ENCODE measurements around the gene IRX5.

The IRX5 gene

DNA sequence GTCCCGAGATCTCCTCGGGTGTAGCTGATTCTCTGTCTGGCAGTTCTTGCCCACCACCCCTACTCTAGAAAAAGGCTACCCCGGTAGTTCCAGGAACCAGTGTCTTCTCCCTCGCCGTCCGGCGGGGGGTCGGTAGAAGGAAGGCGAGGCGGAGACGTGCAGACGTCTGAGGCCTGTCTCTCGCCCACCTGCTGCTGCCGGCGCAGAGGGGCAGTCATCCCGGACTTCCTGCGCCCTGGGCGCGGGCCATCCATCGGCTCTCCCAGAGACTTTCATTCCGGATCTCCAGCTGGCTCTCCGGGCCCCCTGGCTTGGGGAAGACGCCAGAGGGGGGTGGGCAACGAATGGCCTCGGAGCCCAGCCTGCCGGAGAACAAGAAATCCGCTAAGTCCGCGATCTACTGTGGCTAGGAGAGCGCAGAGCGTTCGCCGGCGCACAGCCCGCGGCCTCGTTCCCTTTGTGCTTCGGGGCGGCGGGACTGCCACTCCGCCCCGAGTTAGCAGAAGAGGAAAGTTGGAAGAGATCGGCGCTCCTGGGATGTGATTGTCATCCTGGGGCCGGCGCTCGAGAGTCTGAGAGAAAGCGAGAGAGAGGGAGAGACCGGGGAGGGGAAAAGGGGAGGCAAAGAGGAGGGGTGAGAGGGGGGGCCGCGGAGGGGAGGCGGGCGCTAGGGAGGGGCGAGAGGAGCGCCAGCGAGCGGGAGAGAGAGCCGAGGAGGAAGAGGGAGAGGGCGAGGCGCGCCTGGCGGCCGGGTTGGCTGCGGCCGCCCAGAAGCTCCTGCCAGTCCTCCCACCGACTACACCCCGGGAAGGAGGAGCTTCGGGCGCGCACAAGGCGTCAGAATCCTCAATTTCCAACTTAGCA, at the start of gene IRX5:
Gene IRX5, plus strand, starts transcription at position 861 of the 864 bp plus-strand sequence. CDS start 334 bp downstream, outside the sequence.
- DNase-seq (ENCODE audit: low read depth), result peak; percentile 81

DNA sequence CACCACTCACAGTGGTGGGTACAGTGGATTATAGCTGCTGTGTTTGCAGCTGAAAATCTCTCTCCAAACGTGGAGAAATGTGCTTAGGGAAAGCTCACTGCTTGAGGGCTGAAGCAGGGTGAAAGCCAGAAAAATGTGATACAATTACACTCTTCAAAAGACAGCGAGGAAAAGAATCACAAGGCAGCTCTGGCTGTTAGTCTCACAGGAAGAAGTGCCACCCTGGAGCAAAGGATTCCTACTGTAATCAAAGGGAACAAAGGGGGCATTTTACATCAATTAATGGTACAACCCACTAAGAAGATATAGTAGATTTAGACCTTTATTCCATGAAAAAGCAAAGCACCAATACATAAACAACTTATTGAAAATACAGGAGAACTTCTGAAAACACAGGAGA, 48.1 kb upstream of the IRX5 start:
- DNase-seq (ENCODE audit: low read depth), result no peak

DNA sequence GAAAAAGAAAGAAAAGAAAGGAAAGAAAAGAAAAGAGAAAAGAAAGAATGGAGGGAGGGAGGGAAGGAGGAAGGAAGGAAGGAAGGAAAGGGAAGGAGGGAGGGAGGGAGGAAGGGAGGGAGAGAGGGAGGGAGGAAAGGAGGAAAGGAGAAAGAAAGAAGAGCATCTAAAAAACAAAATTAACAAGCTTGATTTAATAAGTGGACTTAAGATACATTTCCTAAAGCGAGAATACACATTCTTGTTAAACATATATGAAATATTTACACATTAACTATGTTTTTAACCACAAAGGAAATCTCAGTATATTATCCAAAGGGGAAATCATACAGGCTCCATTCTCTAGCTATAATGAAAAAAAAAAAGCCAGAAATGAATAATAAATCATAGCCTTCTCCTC, 47.3 kb upstream of the IRX5 start:
- DNase-seq (ENCODE audit: low read depth), result no peak

DNA sequence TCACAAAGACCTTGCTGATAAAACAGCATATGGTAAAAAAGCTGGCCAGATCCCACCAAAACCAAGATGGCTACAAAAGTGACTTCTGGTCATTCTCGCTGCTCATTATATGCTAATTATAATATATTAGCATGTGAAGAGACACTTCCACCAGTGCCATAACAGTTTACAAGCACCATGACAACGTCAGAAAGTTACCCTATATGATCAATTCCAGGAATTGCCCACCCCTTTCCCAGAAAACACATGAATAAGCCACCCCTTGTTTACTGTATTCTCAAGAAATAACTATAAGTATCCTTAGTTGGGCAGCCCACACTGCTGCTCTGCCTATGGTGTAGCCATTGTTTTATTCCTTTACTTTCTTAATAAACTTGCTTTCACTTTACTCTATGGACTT, 44.6 kb upstream of the IRX5 start:
- DNase-seq (ENCODE audit: low read depth), result no peak

DNA sequence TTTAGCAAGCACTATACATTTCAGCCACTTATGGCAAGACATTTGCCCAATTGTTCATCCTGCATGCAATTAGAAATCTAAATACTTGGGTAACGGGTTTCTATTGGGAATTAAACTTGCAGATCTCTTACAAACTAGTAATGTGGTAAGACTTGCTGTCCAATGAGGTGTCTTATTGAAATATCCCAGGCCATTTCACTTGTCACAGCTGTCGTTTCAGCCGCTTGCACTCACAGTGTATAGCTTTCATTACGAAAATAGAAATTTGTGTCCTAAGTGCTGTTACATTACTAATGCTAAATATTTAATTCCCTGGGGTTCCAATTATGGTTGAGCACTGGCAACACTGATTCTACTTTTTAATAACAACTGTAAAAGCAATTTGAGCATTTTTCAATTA, 40.3 kb upstream of the IRX5 start:
- DNase-seq (ENCODE audit: low read depth), result no peak

DNA sequence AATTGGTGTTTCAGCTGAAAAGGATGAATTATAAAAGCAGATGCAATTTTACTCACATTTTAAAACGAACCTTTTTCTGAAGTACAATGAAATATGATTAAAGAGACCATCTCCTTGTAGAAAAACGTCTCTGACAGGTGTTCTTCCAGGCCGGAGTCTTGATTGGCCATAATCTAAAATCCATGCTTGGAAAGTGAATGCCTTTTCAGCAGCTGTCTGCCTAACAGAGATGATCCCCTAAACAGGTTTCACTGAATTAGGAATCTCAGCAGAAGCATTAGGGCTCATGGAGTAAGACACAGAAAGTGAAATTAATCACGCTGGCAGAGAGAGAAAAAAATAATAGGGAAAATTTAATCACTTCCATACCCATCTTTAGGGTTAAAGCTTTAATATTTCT, 39.3 kb upstream of the IRX5 start:
- DNase-seq (ENCODE audit: low read depth), result no peak

DNA sequence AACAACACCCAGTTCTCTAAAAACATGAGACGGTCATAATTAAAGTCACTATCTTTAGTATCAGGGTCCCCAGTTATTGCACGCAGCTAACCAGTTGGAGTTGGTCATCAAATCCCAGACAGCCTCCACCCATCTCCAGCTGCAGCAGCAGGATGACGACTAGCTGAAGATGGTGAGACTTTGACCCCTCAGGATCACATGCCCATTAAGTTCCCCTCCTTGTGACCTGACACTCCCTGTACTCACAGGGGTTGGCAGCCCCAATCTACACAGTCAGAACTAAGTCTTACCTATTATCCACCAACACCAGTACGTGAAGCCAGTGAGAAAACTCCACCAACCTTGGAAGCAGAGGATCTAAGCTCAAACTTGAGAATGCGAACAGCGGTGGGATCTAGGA, 37.7 kb upstream of the IRX5 start:
- DNase-seq (ENCODE audit: low read depth), result no peak

DNA sequence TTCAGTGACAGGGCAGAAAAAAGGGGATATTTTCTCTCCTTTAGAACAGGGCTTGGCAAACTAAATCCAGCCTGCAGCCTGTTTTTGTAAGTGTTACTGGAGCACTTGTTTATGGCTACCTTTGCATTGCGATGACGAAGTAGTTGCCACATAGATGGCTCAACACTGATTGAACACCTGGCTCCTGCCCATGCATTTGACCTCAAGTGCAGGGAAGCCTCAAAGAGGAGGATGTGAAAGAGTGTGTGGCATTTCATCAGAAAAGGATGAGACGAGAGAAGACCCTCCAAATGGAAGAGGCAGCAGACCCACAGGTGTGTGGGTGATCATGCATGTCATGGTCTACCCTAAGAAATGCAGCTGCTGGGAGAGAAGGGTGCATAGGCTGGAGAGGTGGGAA, 32.7 kb upstream of the IRX5 start:
- no peak for DNase-seq (ENCODE audit: low read depth)

DNA sequence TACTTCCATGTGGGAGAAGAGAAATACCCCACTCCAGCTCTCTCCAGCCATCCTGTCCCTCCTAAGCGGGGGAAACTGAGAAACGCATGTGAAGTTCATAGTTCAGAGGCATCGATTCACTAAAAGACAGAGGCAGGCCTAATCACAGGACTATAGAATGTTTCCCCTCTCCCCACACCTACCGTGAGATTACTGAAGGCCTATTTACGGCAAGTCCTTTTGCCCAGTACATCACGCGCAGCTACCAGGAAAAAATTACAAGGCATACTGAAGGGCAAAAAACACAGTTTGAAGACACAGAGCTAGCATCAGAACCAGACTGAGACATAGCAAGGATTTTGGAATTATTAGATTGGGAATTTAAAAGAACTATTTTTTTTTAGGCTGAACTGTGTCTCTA, 29.1 kb upstream of the IRX5 start:
- no peak for DNase-seq (ENCODE audit: low read depth)

DNA sequence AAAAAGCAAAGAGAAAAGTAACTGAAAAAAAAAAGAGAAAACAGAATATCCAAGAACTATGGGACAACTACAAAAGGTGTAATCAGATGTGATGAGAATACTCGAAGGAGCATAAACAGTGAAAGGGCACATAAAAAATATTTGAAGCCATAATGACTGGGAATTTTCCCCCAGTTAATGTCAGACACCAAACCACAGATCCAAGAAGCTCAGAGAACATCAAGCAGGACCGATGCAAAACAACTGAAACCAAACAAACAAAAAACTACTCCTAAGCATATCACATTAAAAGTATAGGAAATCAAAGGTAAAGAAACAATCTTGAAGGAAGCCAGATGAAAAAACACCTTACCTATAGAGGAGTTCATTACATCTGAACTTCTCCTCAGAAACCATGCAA, 27.6 kb upstream of the IRX5 start:
- no peak for DNase-seq (ENCODE audit: low read depth)

DNA sequence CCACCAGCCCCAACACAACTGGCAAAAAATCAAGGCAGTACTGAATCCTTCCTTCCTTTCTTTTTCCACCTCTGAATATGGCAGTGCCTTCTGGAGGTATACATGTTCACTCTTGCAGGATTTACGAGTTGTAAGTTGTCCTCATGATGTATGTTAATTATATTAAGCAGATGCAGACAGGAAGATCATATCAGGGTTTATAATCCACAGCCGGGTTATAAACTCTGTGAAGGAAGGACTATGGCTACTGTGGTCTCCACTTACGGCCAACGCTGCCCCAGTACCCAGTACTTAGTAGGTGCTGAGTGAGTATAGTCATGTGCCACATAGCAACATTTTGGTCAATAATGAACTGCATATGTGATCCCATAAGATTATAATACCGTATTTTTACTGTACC, 19.6 kb upstream of the IRX5 start:
- DNase-seq (ENCODE audit: low read depth), result no peak

DNA sequence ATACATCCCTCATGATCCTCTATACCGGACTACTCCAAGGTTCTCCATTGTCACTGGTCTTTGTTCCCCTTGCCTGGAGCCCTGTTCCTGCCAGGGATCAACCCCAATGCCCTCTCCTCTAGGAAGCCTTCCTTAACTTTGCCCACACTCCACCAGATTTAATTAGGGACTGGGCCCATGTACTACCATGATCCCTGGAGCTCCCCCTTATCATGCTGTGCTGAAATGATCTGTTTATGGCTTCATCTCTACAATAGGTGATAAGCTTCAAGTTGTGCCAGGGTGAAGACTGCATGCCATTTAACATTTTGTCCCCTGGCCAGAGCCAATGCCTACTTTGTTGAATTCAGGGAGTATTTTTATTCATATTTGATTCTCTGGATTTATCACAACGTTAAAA, 17.9 kb upstream of the IRX5 start:
- no peak for DNase-seq (ENCODE audit: low read depth)

DNA sequence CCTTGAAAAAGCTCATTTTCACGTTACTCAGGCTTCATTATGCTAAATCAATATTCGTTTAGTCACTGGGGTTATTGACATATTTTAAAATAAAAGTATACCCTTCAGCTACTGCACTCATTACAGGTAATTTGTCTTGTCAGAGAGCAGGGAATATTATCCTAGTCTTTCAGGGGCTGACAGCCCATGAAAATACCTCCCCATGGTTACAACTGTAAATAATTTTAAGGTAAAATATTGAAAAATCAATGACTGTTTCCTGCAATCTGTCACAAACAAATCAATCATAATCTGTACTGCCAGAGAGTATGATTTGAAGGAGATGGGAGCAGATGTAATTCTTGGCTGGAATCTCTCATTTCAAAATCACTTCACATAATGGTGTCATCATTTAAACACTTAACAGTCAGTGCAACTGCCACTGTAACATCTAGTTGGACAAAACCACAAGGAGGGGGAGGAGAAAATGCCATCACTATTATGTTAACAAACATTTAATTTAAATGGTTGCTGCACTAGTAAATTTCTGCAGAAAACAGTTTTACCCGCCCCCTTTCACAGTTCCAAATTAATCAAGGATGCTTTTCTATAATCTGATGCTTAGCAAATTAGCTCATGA, 9.3 kb upstream of the IRX5 start:
- no peak for DNase-seq (ENCODE audit: low read depth)

DNA sequence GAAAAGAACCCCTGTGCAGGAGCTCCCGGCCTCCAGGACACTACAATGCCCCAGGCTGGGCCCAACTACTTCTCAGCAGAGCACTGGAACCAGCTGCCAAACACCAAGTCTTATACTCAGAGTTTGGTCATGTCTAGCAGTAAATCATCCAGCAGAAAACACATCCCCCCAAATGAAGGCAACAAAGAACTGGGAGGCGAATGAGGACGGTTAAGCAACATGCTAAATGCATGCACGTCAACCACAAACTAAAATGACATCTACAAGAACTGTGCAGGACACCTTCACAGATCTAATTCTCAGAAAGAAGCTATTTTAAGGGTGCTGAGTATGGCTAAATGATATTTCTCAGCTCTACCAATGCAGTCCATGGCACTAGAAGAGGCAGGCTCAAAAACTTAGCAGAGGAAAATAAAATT, 7.6 kb upstream of the IRX5 start:
- DNase-seq (ENCODE audit: low read depth), result no peak

DNA sequence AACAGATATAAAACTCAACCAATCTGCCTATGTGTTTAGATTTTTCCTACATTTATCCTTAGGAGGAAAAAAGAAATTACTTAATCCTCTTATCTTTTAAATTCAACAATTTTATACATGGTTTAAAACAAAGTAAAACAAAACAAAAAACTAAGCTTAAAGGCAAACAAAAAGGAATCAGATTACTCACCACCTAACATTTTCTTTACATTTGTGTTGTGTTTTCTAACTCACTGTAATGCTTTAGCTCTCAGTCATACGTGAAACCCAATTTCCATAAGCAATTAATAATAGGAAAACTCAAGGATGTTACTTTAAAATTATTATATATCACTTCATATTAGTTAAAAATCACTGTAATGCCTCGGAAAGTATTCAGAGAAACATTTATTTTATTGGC, 6.7 kb upstream of the IRX5 start:
- DNase-seq (ENCODE audit: low read depth), result no peak

DNA sequence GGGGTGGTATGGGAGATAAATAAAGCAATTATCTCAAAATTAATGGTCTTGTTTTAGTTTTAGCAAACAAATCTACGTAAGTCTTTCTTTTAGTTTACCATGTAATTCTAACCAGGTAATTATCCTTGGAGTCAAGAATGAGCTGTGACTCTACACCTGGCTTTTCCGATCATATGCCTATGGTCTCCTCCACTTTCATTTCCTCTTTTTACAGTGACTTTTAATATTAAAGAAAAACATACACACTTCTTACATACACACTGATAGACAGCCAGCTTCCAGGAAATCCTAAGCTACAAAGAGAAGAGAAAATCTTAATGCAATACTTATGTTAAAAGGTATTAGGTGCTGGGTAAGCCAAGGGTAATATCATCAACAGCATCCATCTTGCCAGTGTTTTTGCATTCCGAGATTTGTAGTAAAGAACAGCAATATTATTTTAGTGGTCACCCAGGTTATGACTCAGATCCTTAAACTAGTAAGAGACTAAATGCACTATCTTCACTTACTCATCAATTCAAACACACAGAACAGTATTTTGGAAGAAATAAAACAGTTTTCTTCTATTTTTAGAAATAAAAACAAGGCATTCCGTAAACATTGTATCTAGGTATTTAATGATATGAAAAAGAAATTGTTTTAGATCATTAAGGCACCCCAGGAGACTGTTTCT, 4.4 kb upstream of the IRX5 start:
- no peak for DNase-seq (ENCODE audit: low read depth)

DNA sequence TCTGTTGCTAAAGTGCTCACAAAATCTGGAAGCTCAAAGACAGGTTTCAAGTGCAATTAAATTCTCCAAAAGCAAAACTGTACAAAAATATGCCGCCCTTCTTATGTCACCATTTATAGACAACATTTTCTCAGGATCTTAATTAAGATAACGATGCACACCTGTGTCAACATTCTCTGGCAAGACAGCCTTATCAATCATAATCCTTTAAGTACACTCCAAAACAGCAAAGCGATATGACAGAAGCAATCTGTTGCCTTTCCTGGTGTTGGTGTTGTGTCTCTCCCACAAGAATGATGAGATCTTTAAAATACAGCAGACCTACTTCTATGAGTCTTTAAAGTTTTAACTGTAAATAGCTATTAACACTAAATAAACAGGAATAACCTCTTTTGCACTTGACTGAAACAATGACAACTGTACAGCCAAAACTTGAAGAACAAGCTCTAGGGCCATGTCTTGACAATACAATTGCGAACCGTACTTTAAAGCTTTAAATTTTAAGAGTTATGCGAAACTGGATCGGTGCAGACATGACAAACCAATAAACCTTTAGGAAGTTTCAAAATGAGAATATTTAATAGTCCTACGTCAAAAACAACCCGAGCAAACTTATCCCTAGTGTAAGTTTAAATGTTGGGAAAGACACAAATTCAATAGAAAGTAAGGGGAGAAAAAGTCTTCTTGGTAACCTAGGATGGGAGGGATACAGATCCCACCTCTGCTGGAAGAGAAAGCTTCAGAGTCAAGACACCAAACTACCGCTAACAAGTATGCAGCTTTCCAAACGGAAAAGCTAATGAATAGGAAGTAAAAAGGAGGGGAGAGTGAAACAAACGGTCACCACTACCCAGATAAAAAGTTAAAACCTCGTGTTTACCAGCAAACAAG, 3.3 kb upstream of the IRX5 start:
- no peak for DNase-seq (ENCODE audit: low read depth)

DNA sequence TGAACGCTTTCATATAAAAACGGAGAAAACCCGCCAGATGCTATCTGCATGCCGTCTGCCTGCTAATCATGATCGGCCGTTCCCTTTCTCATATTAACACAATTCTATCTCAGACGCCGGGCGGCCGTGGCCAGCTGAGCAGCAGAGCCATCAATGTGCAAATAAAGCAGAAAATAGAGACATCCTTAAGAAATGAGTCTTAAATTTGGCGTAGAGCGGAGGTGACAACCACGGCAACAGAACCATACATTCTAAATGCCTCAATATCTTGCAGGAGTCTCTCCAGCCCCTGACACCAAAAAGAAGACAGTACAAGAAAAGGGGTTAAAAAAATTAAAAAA, 2.7 kb upstream of the IRX5 start:
- DNase-seq (ENCODE audit: low read depth), result no peak

DNA sequence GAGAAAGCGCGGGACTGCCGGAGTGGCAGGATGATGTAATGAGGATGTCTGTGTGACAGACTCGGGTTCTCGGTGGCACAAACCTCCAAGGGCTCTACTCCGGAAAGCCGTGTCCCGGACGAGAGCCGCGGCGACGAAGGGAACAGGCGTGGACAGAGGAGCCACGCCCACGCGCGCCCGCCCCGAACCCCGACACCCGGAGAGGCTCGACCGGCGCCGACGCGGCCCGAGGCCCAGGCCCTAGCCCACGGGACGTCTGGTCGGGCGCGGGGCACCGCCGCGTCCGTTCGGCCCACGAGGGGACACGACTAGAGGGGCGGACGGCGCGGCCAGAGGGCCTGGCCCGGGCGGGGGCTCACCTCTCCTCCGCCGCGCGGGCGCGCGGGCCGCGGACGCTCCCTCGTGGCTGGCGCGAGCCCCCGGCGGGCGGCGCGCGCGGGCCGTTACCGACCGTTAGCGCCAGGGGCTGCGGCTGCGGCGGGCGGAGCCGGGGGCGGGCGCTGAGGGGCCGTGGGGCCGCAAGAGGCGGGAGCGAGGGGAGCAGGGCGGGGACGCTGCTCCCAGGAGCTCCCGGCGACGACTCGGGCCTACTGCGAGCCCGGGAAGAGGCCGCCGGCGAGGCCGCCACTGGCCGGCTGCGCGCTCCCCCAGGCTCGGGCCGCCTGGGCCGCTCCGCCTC, 2.1 kb upstream of the IRX5 start:
- DNase-seq (ENCODE audit: low read depth), result no peak

DNA sequence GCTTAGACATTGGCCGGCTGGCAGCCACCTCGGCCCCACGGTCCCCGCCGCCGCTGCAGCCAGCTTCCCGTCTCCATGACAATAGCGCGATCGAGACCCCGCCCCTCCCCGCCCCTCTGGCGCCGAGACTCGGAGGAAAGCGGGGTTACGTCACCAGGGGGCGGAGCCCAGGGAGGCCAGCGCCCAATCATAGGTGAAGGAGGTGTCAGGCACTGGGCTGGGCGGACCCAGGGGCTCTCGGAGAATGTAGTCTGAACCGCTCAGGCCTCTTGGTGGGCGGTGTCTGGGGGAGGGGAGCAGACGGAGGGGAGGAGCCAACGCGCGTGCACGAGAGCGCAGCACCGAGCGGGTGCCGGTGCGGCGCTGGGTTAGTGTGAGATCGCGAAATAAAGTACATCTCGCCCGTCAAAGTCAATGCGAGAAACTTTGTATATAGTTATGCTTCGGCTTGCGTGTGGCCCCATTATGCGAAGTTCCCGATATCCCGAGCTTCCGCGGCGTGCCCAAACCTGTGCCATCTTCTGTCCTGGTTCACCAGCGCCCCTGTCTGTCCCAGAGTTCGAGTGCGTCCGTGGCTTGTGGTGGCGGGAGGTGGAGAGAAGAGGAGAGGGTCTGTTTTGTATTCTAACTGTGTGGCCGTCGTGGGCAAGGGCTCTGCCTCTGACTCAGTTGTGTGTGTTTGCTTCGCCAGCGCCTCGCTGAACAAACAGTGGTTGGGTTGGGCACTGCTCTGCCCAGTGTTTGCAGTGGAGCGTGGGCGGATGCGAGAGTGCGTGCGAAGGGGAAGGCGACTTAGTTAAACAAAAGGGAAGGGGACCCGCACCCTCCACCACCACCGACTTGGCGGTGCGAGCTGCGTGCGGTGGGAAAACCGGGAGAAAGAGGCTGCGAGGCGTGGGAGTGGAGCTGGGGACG, 1.3 kb upstream of the IRX5 start:
- DNase-seq (ENCODE audit: low read depth), result peak; percentile 95

DNA sequence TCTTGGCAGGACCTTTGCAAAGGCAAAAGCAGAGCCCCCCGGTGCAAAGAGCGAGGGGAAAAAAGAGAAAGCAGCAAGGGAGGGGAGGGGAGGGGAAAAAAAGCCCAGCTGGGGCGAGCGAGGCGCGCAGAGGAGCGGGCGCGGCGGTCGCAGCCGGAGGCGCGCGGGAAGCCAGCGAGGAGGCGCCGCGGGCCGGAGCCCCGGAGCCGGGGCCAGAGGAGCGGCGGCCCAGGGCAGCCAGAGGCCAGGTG, 129 bp downstream of the IRX5 start:
- no peak for DNase-seq (ENCODE audit: low read depth)

Measured in HS-5 (cell line).